Heart right ventricle (tissue), 16 donors: Measurements from ENCODE around the gene PLCB1. TPM values are rescaled to one million over a fixed set of nuclear protein-coding genes. Genes with fewer than 3 reads are reported as not detected.

Experiments
- ATAC-seq, 8 donors: fragments of 200-7000 bp; cut with Tn5 transposase; one replicate each; pipeline ENCODE4 v1.9.1; 2020; ENCODE audit warnings: mild to moderate bottlenecking in 8 of 8, moderate library complexity in 8 of 8, moderate number of reproducible peaks in 1 of 8
- DNase-seq, 2 donors: peaks; one replicate each; pipeline ENCODE4 v3.0.0-alpha.2; 2020
- H3K27ac ChIP-seq, 10 donors: fragments of 200-600 bp; sonication (generic) in 2 of 10; one replicate each; pipeline versions ENCODE4 v1.5.0 to v1.8.0; 2020 to 2022; ENCODE audit warnings: mild to moderate bottlenecking in 3 of 10
- H3K27me3 ChIP-seq, 7 donors: fragments of 200-600 bp; one replicate each; pipeline ENCODE4 v1.8.0; 2021 to 2022; ENCODE audit warnings: mild to moderate bottlenecking in 2 of 7
- H3K36me3 ChIP-seq, 9 donors: fragments of 200-600 bp; sonication (generic) in 1 of 9; one replicate each; pipeline versions ENCODE4 v1.5.0 to v1.8.0; 2020 to 2022; ENCODE audit warnings: mild to moderate bottlenecking in 2 of 9
- H3K4me1 ChIP-seq, 9 donors: fragments of 200-600 bp; sonication (generic) in 1 of 9; one replicate each; pipeline versions ENCODE4 v1.5.0 to v1.8.0; 2020 to 2022; ENCODE audit warnings: mild to moderate bottlenecking in 4 of 9
- H3K4me3 ChIP-seq, 10 donors: fragments of 200-600 bp; sonication (generic) in 2 of 10; one replicate each; pipeline versions ENCODE4 v1.5.0 to v1.8.0; 2020 to 2022; ENCODE audit warnings: mild to moderate bottlenecking in 7 of 10, moderate library complexity in 2 of 10
- H3K9me3 ChIP-seq, 11 donors: fragments of 200-600 bp in 10 of 11; sonication (generic) in 2 of 11; one replicate each; pipeline versions ENCODE4 v1.5.0 to v1.8.0; 2013 to 2022; ENCODE audit warnings: mild to moderate bottlenecking in 2 of 11, control low read depth in 1 of 11, moderate library complexity in 1 of 11
- WGBS, 2 donors: extraction: QIAGEN DNeasy Blood & Tissue Kit; methylation state at CpG; one replicate each; pipeline ENCODE4 v1.1.7; 2013; ENCODE audit warnings: inconsistent platforms in 1 of 2; 5-methylcytosine and 5-hydroxymethylcytosine counted together
- intact Hi-C, 10 donors: fragments of 100-400 bp; cut with DNase I; formaldehyde crosslinking; loops; one replicate each; pipeline versions ENCODE4 v1.11.1 to v1.14.2; 2022
- polyA plus RNA-seq, 2 donors: library from polyadenylated mRNA; stranded (reverse); fragments of 200-250 nt; gene quantifications; one replicate each; pipeline ENCODE4 v1.2.3, GENCODE V29; 2013
- total RNA-seq, 10 donors: library from RNA; stranded (reverse); fragmentation: NEBNext Ultra II Directional in 3 of 10; extraction: Animal tissue kit (Norgen Biotek cat#: 25700) in 3 of 10; gene quantifications; one replicate each; pipeline versions ENCODE4 v1.2.1 to v1.2.4, GENCODE V29; 2021 to 2023
- TF ChIP-seq, protein P1 (sequence below), 9 donors: fragments of 200-600 bp; sonication (generic) in 2 of 9; IDR thresholded peaks; one replicate each; pipeline versions ENCODE4 v1.5.0 to v1.8.0; 2021 to 2022; ENCODE audit warnings: antibody characterized with exemption in 9 of 9, mild to moderate bottlenecking in 5 of 9, moderate library complexity in 1 of 9
- donor health status: Arrhythmogenic right ventricular cardiomyopathy.
- donor health status: ischemic (EF 13 %, LVEDD 7.1; RV severe dilation, severe dysfunction).
- donor health status: healthy with polysubstance abuse.
- donor health status: DM: no; HTN: yes; CAD: no.
- donor health status: DM: no; HTN: no; CAD: no.
- donor health status: ischemic (EF 25% LVEDD 6.9; RV normal size, moderate dysfunction).
- donor health status: ischemic (EF 25% LVEDD 5.7; RV mildly dilated, moderate dysfunction).
- donor health status: healthy.
- donor health status: DM: yes; HTN: yes; CAD: no.
- donor health status: Ischemic cardiomyopathy.
- donor health status: ischemic (EF 35%, LVEDD 5.7; RV mildly dilated, moderate dysfunction).
- donor health status: nonischemic (EF 11% LVEDD 7.7; RV severe dilation, severe dysfunction).
- donor health status: DM: yes; HTN: yes; CAD: no.
- donor health status: PGD.
- donor health status: ischemic (EF 29% LVEDD 5.4; RV normal size, mild dysfunction).
- donor health status: nonischemic (EF 23%, LVEDD 6.1; RV moderate dilation, normal function).

PLCB1 gene
- total and polyA plus RNA-seq, 12 donors = 2.2 to 12.7 (median 7.1) TPM

DNA sequence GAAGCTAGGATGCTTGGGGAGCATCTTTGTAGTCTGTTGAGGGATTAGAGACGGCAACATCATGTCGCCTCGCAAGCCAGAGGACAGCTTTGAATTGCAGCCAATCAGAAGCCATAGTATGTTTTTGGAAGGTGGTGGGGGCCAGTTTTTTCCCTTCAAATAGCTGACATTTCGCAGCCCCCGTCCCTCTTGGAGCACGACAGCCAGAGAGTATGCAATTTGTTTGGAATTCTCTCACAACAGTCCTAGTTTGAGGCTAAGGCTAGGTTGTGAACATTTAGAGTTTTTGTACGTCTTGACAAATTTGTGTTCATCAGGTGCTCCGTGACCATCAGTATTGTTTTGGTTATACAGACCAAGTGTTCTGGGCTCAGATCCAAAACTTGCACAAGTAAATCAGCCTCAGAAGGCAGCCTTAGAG is 83.3 kb downstream of the PLCB1 start:
- Histone ChIP-seq H3K4me3 (no peak overlapping the region), H3K9me3 (peaks cover 0 to 3% (median 0%) of the 10 kb centered on the region in 11 donors), H3K27me3 (no peaks in the 10 kb centered on the region), H3K4me1 (peaks cover 0 to 41% (median 30%) of the 10 kb centered on the region in 9 donors), H3K27ac (peak overlapping the region in 2 of 10 donors; percentile 8 to 12), H3K36me3 (no peaks in the 10 kb centered on the region)
- peak in 1 of 2 donors; percentile 11 for DNase-seq
- TF ChIP-seq, protein P1, sequence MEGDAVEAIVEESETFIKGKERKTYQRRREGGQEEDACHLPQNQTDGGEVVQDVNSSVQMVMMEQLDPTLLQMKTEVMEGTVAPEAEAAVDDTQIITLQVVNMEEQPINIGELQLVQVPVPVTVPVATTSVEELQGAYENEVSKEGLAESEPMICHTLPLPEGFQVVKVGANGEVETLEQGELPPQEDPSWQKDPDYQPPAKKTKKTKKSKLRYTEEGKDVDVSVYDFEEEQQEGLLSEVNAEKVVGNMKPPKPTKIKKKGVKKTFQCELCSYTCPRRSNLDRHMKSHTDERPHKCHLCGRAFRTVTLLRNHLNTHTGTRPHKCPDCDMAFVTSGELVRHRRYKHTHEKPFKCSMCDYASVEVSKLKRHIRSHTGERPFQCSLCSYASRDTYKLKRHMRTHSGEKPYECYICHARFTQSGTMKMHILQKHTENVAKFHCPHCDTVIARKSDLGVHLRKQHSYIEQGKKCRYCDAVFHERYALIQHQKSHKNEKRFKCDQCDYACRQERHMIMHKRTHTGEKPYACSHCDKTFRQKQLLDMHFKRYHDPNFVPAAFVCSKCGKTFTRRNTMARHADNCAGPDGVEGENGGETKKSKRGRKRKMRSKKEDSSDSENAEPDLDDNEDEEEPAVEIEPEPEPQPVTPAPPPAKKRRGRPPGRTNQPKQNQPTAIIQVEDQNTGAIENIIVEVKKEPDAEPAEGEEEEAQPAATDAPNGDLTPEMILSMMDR (IDR thresholded peaks at IDR 0.05) = no peak
- WGBS, 2 donors = 60 to 62% methylated on average over 8 of the region's 8 CpGs
- intact Hi-C loops = no loop called here
- peak in 1 of 8 donors; percentile 51 for ATAC-seq

- TF ChIP-seq, protein P1 (IDR thresholded peaks at IDR 0.05) = no peak
- no peaks in the 10 kb centered on the region for H3K36me3 ChIP-seq
- H3K4me3 ChIP-seq = no peak overlapping the region
- no peak overlapping the region for H3K27ac ChIP-seq
- H3K4me1 ChIP-seq = peaks cover 0 to 39% (median 30%) of the 10 kb centered on the region in 9 donors
- 90 to 93% methylated on average over 5 of the region's 5 CpGs for WGBS, 2 donors
- H3K27me3 ChIP-seq = no peaks in the 10 kb centered on the region
- DNase-seq (no peak), ATAC-seq (no peak)
- peaks cover 0 to 3% (median 0%) of the 10 kb centered on the region in 11 donors for H3K9me3 ChIP-seq
- intact Hi-C loops = no loop called here
Observed at GRCh38 chr20:8216375-8217200, 84.5 kb downstream of the PLCB1 start.

DNA sequence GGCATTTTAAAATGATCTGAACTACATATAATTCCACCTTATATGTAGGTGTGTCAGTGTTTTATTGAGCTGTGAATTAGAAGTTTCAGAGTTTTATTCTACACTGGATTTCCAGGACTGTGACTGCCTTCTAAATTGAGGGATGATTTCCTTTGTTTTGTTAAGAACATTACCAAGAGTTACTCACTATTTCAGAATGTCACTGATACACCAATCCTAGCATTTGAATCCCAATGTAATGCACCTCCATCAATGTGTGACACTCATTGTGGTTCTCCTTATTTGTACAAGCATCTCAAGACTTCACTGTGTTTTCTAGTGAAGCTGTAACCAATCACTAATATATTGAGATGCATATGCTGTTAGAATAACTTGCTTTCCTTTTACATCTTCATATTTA is 86.8 kb downstream of the PLCB1 start:
- Histone ChIP-seq H3K36me3 (no peaks in the 10 kb centered on the region), H3K27ac (no peak overlapping the region), H3K4me1 (peaks cover 0 to 30% (median 20%) of the 10 kb centered on the region in 9 donors), H3K4me3 (no peak overlapping the region), H3K9me3 (peaks cover 0 to 3% (median 0%) of the 10 kb centered on the region in 11 donors), H3K27me3 (no peaks in the 10 kb centered on the region)
- TF ChIP-seq, protein P1 (IDR thresholded peaks at IDR 0.05) = no peak
- DNase-seq (no peak), ATAC-seq (no peak)
- intact Hi-C loops = no loop called here

DNA sequence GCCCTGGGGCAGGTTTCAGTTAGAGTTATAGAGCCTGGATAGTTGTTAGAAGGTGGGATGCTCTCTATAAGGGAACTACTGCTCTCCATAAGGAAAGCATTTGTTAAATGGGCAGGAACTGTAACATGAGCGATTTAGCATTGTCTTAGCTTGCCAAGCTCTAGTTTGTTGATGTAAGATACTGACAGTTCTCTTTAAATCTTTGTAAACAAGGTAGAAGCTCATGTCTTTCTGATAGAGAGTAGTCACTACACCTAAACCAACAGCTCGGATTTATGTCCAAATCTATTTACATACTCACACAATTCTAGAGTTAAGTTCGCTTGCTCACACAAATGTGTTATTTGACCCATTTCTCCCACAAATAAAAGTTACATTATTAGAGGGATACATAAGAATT is 87.3 kb downstream of the PLCB1 start:
- TF ChIP-seq, protein P1 (IDR thresholded peaks at IDR 0.05) = no peak
- H3K27me3 ChIP-seq = no peaks in the 10 kb centered on the region
- no peak overlapping the region for H3K27ac ChIP-seq

More for the DNA sequence above, 87.3 kb downstream of the PLCB1 start:
- no peak for DNase-seq
- intact Hi-C loops = no loop called here
- WGBS, 2 donors = 64 to 66% methylated on average over 3 of the region's 3 CpGs
- peaks cover 0 to 27% (median 15%) of the 10 kb centered on the region in 9 donors for H3K4me1 ChIP-seq
- no peak overlapping the region for H3K4me3 ChIP-seq
- ATAC-seq = no peak
- H3K36me3 ChIP-seq = no peaks in the 10 kb centered on the region
- peaks cover 0 to 3% (median 0%) of the 10 kb centered on the region in 11 donors for H3K9me3 ChIP-seq
